Activated CD4-positive, alpha-beta T cell treated with anti-CD3 and anti-CD28 coated beads, Interleukin-2, amount 50 U/mL, for 1 hour (primary cell): ENCODE measurements around the gene THBS1.
A peak's percentile ranks its signal among the peaks of the same experiment; 100 is the strongest.

Source experiments
- DNase-seq: peaks from one replicate; pipeline ENCODE4 v3.0.0-alpha.2; 2020

The THBS1 gene

DNA sequence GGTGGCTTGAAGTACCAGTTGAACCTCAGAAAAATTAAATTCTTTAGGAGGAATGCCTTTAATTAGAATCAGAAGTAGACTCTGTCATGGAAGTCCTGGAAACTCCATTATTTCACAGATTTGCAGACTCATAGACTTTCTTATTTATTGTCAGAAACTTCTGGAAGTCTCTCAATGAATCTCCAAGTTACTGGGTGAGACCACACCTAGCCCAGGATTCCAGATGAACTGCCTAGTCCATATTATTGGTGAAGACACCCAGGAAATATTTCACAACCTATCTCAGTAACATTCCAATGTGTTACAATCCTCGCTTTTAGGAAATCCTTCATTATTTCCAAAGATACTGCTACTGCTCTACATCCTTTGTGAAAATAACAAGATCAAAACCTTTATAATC is 6.5 kb upstream of the THBS1 start:
- DNase-seq, result no peak

DNA sequence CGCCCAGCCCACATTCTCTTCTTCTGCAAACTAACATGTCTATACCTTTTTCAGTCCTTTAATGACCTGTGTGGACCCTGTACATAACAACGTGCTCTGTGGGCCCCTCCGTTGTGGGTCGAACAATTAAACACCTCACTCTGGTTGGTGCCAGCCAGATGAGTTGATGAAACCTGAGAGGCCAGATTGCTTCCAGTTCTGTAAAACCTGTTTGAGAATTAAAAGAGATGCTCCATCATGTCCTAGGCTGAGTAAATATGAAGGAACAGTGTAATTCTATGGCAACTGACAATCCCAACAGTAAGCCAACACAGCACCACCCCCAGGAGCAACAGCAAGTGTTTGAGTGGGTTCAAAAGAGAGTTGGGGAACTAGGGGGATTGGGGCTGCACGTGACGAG is 5.7 kb upstream of the THBS1 start:
- no peak for DNase-seq

DNA sequence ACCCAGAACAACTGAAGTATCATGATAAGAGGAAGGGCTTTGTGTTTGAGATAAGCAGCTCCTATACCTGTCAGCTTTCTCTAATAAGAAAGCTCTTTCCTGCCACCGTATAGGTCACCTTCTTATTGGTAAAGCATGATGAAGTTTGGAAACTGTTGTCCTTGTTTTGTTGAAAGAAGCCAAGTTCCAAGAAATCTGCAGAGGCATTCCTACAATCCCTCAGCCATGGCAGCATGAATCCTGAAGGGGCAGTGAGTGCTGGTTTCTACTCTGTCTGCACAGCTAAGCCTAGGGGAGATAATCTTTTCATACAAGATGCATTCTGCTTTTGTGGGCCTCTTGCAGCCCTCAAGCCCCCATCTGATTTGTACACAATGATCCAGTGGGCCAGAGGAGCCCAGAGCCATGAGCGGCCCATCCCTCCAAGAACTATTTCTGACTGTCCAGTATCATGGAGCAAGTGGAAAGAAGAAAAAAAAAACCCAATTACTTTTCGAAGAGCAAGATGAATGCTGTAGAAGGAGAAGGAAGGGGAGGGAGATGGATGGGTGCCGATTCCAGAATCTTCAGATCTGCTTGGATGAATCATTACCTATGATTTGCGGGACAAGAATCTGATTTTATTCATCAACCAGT is 1.9 kb upstream of the THBS1 start:
- no peak for DNase-seq

DNA sequence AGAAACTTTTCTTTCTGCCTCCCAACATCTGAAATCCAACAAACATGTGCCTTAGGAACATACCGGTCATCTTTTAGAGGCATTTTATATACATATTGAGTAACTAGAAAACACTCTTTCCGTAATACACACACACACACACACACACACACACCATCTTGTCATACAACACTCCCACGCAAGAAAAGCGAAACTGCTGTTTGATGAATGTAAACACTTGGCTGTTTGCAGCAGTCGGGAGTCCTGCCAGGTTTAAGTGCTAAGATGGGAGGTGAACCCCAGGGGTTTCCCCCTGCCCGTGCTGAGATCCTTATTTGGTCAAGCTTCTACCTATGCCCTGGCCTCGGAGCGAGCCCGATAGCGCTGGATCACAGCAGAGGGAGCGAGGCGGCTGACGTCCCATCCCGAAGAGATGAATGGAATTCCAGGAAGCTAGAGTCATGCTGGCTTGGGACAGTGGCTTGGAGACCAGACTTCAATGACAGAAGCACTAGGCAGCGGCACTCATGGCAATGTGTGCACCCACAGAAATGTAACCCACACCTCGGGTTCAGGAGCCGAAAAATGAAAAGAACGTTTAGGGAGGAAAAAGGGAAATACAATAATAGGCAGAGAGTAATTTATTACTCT is 1.3 kb upstream of the THBS1 start:
- no peak for DNase-seq

DNA sequence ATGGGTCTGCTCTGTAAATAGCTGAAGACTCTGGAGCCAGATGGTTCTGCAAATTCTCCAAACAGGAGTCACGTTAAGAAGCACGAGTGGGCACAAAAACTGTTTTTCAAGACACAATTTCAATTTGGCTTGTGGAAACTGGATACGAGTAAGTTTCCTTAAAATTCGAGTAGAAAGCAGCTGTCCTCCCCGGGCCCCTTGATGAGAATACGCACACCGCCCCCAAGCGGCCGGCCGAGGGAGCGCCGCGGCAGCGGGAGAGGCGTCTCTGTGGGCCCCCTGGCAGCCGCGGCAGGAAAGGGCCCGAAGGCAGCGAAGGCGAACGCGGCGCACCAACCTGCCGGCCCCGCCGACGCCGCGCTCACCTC is 778 bp upstream of the THBS1 start:
- DNase-seq, result peak; percentile 80

DNA sequence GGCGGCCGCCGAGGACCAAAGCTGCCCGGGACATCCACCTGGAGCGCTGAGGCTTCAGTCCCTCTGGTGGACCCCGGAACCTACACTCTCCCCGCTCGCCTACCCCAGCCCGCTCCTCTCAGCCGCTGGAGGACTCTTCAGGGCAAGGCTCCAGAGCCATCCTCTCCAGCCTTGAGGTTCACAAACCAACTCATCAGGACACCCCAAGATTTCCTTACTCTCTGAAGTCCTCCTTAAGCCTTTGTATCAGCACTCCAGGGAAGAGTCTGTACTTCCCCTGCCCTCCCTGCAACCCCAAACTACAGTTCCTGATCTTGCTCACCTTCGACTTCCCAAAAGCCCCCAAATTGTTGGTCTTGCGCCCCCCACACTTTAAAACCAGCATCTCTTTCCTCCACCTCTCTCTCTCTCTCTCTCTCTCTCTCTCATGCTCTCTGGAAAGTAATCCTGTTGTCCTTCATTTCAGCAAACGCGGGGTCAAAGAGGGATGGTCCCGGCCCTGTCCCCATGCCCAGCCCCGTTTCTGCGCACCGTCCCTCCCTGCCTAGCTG is 438 bp downstream of the THBS1 start:
- no peak for DNase-seq

DNA sequence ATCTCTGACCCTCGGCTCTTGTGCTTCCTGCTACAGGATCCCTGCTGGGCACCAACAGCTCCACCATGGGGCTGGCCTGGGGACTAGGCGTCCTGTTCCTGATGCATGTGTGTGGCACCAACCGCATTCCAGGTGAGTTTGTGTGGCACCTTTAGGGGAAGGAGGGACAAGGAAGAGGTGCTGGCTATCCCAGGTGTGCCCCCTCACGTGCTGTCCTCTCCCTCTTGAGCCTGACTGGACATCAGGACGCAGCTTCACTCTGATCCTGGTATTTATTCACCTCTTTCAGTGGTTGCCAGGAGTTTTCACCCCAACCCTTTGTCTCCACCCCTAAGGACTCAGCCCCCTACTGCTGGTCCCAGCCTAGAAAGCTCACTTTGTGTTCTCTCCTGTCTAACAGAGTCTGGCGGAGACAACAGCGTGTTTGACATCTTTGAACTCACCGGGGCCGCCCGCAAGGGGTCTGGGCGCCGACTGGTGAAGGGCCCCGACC is 960 bp downstream of the THBS1 start:
- DNase-seq, result no peak

DNA sequence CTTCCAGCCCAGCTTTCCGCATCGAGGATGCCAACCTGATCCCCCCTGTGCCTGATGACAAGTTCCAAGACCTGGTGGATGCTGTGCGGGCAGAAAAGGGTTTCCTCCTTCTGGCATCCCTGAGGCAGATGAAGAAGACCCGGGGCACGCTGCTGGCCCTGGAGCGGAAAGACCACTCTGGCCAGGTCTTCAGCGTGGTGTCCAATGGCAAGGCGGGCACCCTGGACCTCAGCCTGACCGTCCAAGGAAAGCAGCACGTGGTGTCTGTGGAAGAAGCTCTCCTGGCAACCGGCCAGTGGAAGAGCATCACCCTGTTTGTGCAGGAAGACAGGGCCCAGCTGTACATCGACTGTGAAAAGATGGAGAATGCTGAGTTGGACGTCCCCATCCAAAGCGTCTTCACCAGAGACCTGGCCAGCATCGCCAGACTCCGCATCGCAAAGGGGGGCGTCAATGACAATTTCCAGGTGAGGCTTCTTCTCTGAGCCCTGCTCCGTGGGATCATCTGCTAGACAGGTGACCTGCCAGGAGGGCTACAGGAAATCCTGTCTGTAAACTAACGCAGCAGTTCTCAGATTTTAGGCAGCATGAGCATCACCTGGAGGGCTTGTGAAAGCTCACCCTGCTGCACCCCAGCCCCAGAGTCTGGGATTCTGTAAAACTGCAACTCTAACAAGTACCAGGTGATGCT is 1.6 kb downstream of the THBS1 start:
- DNase-seq, result no peak

DNA sequence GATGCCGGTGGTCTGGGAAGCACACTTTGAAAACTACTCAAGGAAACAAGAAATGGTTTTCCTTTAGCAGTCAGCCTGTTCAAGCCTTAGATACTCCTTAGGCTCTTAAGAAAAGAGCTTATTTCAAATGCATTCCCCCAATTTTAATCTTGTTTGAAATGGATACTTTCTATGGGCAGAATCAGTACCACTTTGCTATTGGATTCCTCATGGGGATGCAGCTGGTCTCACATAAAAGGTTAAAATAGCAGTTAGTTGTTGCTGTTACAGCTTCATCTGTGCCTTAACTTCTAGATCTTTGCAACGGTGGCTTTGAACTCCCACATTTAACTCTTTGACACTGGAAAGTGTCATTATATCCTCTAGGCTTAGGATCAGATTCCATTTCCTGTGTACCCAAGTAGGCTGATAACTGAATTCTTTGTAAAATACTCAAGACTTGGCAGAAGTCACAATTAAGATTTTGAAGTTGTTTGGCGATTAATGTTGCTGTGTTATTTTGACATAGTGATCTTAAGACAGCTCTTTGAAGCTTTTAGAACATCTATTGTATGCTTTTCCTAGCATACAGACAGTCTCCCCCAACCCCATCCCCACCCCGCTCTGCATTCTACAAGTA is 2.2 kb downstream of the THBS1 start:
- no peak for DNase-seq

DNA sequence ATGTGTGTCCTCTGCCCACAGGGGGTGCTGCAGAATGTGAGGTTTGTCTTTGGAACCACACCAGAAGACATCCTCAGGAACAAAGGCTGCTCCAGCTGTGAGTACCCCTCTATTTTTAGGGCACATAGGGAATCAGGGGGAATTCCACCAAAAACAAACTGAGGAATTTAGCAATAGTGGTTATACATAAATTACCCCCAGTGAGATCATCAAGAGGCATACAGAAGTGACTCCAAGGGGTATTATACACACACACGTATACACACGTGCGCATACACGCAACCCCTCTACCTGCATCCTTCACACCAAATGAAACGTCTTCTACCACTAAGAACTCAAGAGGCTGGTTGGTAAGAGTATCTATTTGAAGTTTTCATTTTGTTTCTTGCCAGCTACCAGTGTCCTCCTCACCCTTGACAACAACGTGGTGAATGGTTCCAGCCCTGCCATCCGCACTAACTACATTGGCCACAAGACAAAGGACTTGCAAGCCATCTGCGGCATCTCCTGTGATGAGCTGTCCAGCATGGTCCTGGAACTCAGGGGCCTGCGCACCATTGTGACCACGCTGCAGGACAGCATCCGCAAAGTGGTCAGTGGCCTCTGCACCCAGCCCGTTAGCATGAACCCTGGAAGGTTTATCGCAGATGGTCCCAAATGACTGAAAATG is 2.9 kb downstream of the THBS1 start:
- DNase-seq, result no peak

DNA sequence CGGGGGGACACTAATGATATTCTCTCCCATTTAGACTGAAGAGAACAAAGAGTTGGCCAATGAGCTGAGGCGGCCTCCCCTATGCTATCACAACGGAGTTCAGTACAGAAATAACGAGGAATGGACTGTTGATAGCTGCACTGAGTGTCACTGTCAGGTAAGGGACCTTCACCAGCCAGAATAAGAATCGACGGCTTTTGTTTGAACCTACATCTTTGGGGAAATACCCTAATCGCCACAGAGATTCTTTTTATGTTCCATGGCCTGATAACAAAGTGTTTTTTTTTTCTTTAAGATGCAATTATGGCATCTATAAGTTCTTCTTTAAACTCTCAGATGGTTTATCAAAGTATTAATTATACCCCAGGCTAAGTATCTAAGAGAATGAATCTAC is 3.4 kb downstream of the THBS1 start:
- DNase-seq, result no peak

DNA sequence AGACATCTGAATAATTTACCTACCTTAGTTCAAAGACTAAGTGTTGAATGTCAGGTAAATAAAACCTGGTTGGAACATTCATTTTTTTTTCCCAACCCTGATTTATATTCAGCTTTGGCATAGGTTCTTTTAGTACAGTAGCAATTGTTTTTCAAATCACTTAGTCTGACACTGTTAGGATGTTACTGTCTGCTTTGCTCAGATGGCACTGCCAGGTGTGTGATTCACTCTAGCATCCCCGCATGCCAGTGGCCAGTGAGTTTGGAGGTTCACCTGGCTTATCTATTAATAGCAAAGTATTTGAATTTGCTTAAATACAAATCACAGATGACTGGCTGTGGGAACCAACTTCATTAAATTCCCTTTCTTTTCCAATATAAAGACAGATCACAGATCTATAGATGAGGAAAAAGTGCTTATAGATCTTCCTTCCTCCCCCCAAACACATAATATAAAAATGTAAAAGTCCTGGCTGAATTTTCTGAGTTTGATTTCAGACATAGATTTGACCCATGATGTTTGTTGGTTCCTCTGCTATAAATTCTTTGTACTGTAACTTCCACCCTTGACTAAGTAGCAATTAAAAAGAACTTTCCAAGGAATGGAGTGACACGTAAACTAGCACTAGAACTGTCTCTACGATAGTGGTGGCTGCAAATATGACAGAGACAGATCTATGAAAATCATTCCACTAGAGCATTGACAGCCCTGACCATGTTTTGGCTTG is 3.9 kb downstream of the THBS1 start:
- no peak for DNase-seq

DNA sequence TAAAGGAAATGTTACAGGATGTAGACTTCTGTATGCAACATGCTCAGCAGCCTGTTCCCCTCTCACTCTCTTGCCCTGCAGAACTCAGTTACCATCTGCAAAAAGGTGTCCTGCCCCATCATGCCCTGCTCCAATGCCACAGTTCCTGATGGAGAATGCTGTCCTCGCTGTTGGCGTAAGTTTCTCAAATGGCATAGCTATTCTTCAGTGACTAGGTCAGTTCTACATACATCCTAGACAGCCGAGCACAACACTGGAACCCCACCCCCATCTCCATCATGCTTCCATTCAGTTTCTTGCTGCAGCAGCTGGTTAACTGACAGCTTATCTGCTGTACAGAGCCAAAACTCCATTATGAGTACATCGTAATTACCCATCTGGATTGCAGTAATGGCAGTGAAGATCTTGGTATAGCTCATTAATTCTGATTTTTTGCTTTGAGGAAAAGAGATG is 4.5 kb downstream of the THBS1 start:
- no peak for DNase-seq

DNA sequence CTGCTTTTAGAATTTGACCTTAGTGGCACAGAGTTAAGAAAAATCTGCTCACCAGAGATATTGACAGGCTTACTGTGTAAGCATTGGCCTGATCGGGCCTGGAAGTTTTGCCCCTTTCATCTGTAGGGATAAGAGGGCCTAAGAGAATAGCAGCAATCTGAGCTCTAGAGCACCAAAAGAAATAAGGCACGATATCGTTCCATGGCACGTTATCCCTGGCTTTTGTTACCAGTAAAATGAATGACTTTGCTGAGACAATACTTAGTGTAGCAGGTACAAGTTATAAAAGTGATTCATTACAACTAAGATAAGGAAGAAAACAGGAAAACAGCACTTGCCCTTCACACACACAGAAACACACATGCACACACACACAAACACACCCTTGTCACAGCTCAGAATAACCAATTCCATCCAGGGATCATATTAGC is 5.0 kb downstream of the THBS1 start:
- no peak for DNase-seq

DNA sequence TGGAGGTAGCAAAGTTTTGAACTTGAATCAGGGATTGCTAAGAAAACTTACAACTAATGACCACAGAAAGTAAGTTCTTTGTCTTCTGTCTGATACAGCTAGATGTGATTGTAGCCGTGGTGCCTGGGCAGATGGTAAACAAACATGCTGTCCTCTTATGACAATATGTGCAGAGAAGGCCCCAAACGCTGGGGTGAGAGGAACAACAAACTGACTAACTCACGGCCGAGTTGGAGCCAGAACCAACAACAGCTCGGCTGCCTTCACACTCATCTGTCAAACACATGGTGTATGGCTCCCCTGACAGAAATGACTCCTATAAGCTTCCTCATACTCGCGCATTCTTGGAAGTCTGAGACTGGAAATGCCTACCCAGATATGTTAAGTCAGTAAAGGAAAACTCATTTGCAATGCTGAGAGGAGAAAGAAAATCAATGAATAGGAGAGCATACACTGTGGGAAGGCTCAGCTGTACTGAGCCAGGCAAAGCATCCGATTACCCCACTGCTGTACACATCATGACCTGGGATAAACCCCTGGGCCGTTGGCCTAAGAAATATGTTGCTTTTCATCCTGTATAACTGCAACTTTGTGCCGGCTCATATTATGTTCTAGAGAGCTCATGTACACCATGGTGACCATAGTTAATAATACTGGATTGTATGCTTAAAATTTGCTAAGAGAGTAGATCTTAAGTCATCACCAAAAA is 5.7 kb downstream of the THBS1 start:
- no peak for DNase-seq

DNA sequence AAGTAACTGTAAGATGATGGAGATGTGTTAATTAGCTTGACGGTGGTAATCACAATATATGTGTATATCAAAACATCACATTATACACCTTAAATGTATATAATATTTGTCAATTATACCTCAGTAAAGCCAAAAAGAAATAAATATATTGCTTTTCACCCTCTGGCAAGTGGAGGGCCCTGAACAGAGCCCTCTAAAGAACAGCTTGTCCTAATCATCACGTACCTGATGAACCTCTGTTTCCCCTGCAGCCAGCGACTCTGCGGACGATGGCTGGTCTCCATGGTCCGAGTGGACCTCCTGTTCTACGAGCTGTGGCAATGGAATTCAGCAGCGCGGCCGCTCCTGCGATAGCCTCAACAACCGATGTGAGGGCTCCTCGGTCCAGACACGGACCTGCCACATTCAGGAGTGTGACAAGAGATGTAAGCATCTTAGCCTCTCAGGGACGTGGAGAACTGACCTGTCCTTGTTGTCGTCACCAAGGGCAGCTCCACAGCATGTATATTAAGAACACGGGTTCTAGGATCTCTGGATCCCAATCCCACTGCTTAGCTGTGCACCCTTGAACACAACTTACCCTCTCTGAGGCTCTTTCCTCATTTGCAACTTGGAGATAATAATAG is 6.3 kb downstream of the THBS1 start:
- DNase-seq, result no peak

DNA sequence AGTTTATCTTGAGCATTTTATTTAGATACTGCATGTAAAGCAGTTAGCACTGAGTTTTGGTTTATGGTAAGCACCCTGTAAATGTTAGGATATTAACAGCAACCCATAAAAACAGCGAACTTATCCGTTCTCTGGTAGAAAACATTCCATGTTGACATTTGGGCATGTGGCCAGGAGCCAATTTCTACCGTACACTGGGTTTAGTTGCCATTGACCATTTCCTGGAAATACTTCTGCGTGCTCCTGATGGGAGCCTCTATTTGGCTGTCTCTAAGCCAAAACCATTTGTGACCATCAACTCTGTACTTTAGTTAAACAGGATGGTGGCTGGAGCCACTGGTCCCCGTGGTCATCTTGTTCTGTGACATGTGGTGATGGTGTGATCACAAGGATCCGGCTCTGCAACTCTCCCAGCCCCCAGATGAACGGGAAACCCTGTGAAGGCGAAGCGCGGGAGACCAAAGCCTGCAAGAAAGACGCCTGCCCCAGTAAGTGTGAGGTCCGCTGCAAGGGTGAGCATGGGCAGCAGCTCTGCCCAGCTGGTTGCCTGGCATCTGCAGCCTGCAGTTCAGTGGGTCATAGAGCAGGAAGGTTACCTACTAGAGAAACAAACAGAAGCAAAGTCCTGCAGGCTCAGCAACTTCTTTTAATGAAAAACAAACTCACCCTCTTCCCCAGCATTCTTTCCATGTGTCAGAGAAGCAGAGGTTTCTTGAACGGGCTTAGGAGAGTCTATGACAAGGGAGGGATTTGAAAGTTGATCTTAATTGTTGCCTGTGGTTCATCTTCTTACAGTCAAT is 7.1 kb downstream of the THBS1 start:
- no peak for DNase-seq

DNA sequence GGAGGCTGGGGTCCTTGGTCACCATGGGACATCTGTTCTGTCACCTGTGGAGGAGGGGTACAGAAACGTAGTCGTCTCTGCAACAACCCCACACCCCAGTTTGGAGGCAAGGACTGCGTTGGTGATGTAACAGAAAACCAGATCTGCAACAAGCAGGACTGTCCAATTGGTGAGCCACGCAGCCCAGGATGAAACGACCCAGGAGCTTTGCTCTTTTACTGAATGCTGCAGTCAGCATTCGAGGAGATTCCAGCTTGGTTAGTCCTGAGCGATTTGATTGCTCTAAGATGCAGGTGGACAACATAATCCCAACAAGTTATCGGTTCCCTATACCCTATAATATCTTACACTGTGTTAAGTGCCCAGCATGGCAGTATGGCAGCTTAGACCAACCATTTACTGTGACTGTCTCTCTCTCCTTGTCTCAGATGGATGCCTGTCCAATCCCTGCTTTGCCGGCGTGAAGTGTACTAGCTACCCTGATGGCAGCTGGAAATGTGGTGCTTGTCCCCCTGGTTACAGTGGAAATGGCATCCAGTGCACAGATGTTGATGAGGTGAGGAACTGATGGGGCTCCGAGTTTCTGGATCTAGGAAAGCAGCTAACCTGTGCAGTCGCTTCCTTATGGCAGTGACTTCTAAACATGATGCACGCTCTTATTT is 7.8 kb downstream of the THBS1 start:
- no peak for DNase-seq

DNA sequence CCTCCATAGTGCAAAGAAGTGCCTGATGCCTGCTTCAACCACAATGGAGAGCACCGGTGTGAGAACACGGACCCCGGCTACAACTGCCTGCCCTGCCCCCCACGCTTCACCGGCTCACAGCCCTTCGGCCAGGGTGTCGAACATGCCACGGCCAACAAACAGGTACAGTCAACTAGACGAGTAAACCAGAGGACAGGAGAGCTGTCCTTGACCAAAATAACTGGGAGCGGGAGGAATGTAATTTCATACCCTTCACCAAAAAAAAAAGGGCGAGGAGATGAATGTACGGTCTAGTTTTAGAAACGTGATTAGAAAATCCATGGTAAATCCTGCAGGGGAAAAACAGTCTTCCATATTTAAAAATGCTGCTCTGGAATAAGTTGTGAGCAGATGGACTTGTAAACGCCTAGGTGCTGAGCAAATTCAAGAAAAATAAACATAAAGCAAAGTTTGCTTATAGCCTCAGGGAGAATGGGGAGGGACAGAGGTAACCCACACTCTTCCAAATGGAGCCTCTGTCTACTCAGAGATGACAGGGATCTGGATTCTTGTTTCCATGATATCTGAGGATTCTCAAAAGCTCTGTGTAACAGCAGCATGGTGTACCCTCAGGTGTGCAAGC is 8.4 kb downstream of the THBS1 start:
- no peak for DNase-seq
